ENCODE data around the gene SH3GLB2. TPM values are rescaled to one million over a fixed set of nuclear protein-coding genes. Genes with fewer than 3 reads are reported as not detected.
"Not testable (repeated sequence)": the region's sequence is repeated elsewhere in the genome, so short reads cannot be mapped to it uniquely, and the experiment has no call there.

SH3GLB2 gene
- polyA plus RNA-seq, 3 donors = 44.2 to 78.3 (median 55.2) TPM

GRCh38 chr9:129058965-129059795 lies 31.0 kb upstream of the SH3GLB2 start:
- WGBS, 3 donors = 83 to 88% (median 88%) methylated on average over 21 of the region's 21 CpGs
- H3K27ac ChIP-seq (ENCODE audit: low read depth, low read length) = no peak overlapping the region

- WGBS, 3 donors = 76 to 91% (median 89%) methylated on average over 5 of the region's 5 CpGs
Measured at GRCh38 chr9:129054163-129054851, 26.2 kb upstream of the SH3GLB2 start.

GRCh38 chr9:129053020-129053419 lies 24.9 kb upstream of the SH3GLB2 start:
- no peak overlapping the region for H3K27ac ChIP-seq (ENCODE audit: low read depth, low read length)
- 76 to 89% (median 82%) methylated on average over 6 of the region's 6 CpGs for WGBS, 3 donors

More at GRCh38 chr9:129054163-129054851, 26.2 kb upstream of the SH3GLB2 start:
- no peak overlapping the region for H3K27ac ChIP-seq (ENCODE audit: low read depth, low read length)

- H3K27ac ChIP-seq (ENCODE audit: low read depth, low read length) = no peak overlapping the region
- 18 to 81% (median 75%) methylated on average over 8 of the region's 8 CpGs for WGBS, 3 donors
Measured at GRCh38 chr9:129052592-129052991, 24.5 kb upstream of the SH3GLB2 start.

GRCh38 chr9:129042016-129042415 lies 13.9 kb upstream of the SH3GLB2 start:
- 89 to 93% (median 91%) methylated on average over 16 of the region's 16 CpGs for WGBS, 3 donors
- no peak overlapping the region for H3K27ac ChIP-seq (ENCODE audit: low read depth, low read length)

DNA sequence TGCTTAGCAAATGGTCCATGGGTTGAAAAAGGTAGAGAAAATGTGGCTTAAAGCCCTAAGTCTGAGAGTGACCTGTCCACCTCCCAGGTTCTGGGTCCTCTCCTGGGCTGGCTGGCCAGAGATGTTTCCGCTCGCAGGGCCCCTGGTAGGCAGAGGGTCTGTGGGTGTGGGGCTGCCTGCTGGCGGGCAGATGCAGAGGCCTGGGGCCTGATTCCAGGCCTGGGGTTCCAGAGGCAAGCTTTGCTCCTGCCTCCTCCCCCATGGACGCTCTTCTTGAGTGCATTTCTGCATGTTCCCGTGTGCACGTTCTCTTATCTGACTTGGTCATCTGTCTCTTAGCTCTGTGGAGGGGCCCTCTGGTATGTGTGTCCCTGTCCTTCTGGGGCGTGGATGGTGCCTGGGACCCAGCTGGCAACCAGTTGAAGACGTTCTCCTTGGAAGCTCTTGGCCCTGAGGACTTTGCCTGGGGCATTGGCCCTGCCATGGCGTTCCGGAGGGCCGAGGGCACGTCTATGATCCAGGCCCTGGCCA lies 12.0 kb upstream of the SH3GLB2 start:
- H3K27ac ChIP-seq (ENCODE audit: low read depth, low read length) = no peak overlapping the region
- WGBS, 3 donors = 94 to 96% (median 95%) methylated on average over 12 of the region's 12 CpGs

GRCh38 chr9:129038109-129038852 lies 10.2 kb upstream of the SH3GLB2 start:
- H3K27ac ChIP-seq (ENCODE audit: low read depth, low read length) = no peak overlapping the region
- WGBS, 3 donors = 55 to 63% (median 57%) methylated on average over 7 to 8 of the region's 8 CpGs

DNA sequence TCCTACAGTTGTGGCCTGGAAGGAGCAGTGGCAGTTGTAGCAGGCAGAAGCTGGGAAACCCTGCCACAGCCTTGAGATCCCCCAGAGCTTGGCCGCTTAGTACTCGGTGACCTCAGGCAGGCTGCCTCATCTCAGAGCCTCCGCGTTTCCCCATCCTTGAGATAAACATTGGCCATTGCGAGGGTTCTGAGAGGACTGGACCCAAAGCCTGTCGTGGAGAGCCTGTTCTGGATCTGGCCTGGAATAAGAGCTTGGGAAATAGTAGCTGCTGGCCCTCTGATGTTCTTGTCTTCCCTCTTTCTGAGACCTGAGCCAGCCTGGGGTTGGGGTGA lies 9.6 kb upstream of the SH3GLB2 start:
- H3K27ac ChIP-seq (ENCODE audit: low read depth, low read length) = no peak overlapping the region
- 31 to 53% (median 33%) methylated on average over 6 of the region's 6 CpGs for WGBS, 3 donors

GRCh38 chr9:129036923-129037766 lies 9.0 kb upstream of the SH3GLB2 start:
- WGBS, 3 donors = 8 to 15% (median 11%) methylated on average over 27 to 32 of the region's 32 CpGs
- H3K27ac ChIP-seq (ENCODE audit: low read depth, low read length) = no peak overlapping the region

GRCh38 chr9:129036241-129036922 lies 8.3 kb upstream of the SH3GLB2 start, which contains the start of gene MIGA2:
Gene MIGA2, plus strand, starts transcription at chr9:129036626. Its CDS starts 3,969 bp downstream, at chr9:129040595.
- 0 to 1% (median 0%) methylated on average over 48 to 49 of the region's 49 CpGs for WGBS, 3 donors

GRCh38 chr9:129035838-129036237 lies 7.7 kb upstream of the SH3GLB2 start:
- WGBS, 3 donors = 40 to 53% (median 44%) methylated on average over 13 of the region's 13 CpGs
- not testable (repeated sequence) for H3K27ac ChIP-seq (ENCODE audit: low read depth, low read length)

More at GRCh38 chr9:129036241-129036922, 8.3 kb upstream of the SH3GLB2 start, which contains the start of gene MIGA2:
- no peak within 1 kb of the TSS for H3K27ac ChIP-seq (ENCODE audit: low read depth, low read length)

- WGBS, 3 donors = 87 to 92% (median 88%) methylated on average over 8 of the region's 8 CpGs
- no peak overlapping the region for H3K27ac ChIP-seq (ENCODE audit: low read depth, low read length)
Measured at GRCh38 chr9:129033216-129033615, 5.1 kb upstream of the SH3GLB2 start.

DNA sequence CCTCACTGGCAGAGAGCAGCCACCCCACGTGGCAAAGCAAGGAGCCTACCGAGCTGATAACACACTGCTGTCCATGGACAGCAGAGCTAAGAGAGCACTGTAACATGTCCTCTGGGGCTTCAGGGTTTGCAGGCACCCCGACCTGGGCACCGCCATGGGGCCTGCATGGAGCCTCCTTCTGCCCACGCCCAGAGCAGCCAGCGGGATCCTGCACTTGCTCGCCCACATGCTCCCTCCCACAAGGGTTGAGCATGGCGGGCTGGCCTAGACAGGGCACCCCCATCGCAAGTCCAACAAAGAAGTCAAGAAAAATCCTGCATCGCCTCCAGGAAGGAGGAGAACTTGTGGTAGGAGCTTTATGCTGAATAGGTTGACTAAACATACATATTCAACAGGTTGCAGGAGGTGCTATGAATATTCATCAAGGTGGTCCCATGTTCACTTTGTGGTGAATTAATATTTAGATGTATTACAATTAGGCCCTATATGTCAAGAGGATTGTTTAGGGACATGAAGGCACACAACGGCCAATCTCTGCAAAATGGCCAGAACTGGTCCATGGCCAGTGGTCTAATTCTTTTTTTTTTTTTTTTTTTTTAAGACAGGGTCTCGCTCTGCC lies 4.5 kb upstream of the SH3GLB2 start:
- H3K27ac ChIP-seq (ENCODE audit: low read depth, low read length) = no peak overlapping the region
- WGBS, 3 donors = 84 to 88% (median 87%) methylated on average over 12 of the region's 12 CpGs

GRCh38 chr9:129031514-129031913 lies 3.4 kb upstream of the SH3GLB2 start:
- no peak overlapping the region for H3K27ac ChIP-seq (ENCODE audit: low read depth, low read length)
- WGBS, 3 donors = 74 to 78% (median 78%) methylated on average over 4 of the region's 4 CpGs

GRCh38 chr9:129030191-129030590 lies 2.1 kb upstream of the SH3GLB2 start:
- no peak overlapping the region for H3K27ac ChIP-seq (ENCODE audit: low read depth, low read length)

DNA sequence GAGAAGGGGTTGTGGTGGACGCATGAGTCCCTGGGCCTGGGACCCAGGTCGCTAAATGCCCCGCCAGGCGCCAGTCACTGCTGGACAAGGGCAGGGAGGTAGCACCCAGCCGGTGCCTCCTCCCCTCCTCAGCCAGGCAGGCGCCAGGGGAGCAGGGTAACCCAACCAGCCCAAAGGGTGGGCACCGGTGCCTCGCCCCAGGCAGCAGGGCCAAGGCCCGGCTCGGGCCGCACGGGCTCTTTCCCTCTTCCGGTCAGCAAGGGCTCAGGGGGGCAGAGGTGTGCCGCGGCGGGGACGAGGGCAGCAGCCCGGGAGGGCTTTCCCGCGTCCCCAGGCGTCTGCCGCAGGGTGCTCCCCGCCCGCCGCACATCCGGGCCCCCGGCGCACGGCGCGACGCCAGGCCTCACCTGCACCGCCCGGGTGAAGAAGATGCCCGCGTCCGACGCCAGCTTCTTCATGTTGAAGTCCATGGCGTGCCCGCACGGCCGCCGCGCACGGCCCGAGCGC lies 393 bp downstream of the SH3GLB2 start:
- WGBS, 3 donors = 0 to 2% (median 2%) methylated on average over 34 to 47 of the region's 47 CpGs
- no peak overlapping the region for H3K27ac ChIP-seq (ENCODE audit: low read depth, low read length)

DNA sequence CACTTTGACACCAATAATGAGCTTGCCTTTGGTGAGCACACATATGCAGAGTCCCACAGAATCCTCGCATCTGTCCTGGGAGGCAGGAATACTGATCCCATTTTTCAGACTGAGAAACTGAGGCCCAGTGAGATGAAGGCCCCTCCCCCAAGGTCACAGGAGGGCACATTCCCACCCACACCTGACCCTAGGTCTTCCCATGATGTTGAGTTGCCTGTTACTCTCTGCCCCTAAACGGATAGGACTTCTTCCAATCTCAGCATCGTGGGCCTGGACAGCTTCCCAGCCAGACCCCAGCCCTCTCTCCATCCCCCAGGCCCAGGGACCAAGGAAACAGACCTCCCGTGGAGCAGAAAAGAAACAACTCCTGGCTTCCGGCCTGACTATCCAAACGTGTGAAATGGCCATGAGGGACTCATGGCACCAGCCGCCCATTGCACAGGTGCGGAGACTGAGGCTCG lies 877 bp downstream of the SH3GLB2 start:
- WGBS, 3 donors = 13 to 43% (median 29%) methylated on average over 9 of the region's 9 CpGs
- H3K27ac ChIP-seq (ENCODE audit: low read depth, low read length) = no peak overlapping the region
